Measurements from ENCODE around the gene PF4V1.

Gene PF4V1

GRCh38 chr4:73853246-73853704, at the start of gene PF4V1:
TSS of gene PF4V1 (plus strand) at chr4:73853296. CDS start at chr4:73853363, 67 bp downstream.
- no peak for DNase-seq

- DNase-seq: no peak
Observed at GRCh38 chr4:73810191-73810590, 42.9 kb upstream of the PF4V1 start.

- no peak for DNase-seq
Observed at GRCh38 chr4:73811841-73812240, 41.3 kb upstream of the PF4V1 start.

GRCh38 chr4:73814679-73815078, 38.4 kb upstream of the PF4V1 start:
- no peak for DNase-seq

- DNase-seq: peak; percentile 6
Observed at GRCh38 chr4:73815145-73815544, 38.0 kb upstream of the PF4V1 start.

GRCh38 chr4:73816814-73817213, 36.3 kb upstream of the PF4V1 start:
- no peak for DNase-seq

GRCh38 chr4:73817341-73817740, 35.8 kb upstream of the PF4V1 start:
- DNase-seq: no peak

GRCh38 chr4:73821325-73821724, 31.8 kb upstream of the PF4V1 start:
- DNase-seq: no peak

GRCh38 chr4:73822389-73822788, 30.7 kb upstream of the PF4V1 start:
- no peak for DNase-seq

GRCh38 chr4:73822812-73823504, 30.1 kb upstream of the PF4V1 start:
- DNase-seq: no peak

- DNase-seq: no peak
Observed at GRCh38 chr4:73823760-73824159, 29.3 kb upstream of the PF4V1 start.

GRCh38 chr4:73828956-73829355, 24.1 kb upstream of the PF4V1 start:
- DNase-seq: no peak

GRCh38 chr4:73831569-73831968, 21.5 kb upstream of the PF4V1 start:
- DNase-seq: no peak

- no peak for DNase-seq
Observed at GRCh38 chr4:73832651-73833237, 20.4 kb upstream of the PF4V1 start.

GRCh38 chr4:73836373-73837279, 16.5 kb upstream of the PF4V1 start, which contains the start of gene CXCL6:
TSS of gene CXCL6 (plus strand) at chr4:73836678. CDS start at chr4:73836751, 73 bp downstream.
- peak; percentile 42 for DNase-seq

GRCh38 chr4:73839071-73839470, 14.0 kb upstream of the PF4V1 start:
- no peak for DNase-seq

- no peak for DNase-seq
Observed at GRCh38 chr4:73839715-73840114, 13.4 kb upstream of the PF4V1 start.

- DNase-seq: no peak
Observed at GRCh38 chr4:73841243-73841925, 11.7 kb upstream of the PF4V1 start.

GRCh38 chr4:73842696-73843095, 10.4 kb upstream of the PF4V1 start:
- DNase-seq: no peak

GRCh38 chr4:73843369-73843768, 9.7 kb upstream of the PF4V1 start:
- no peak for DNase-seq

GRCh38 chr4:73844345-73844744, 8.8 kb upstream of the PF4V1 start:
- DNase-seq: no peak

- no peak for DNase-seq
Observed at GRCh38 chr4:73844806-73845205, 8.3 kb upstream of the PF4V1 start.
